Mesothelial cell of epicardium (in vitro differentiated cells): ENCODE measurements around the gene HDAC9. TPM values are rescaled to one million over a fixed set of nuclear protein-coding genes. Genes with fewer than 3 reads are reported as not detected.

ENCODE experiments used
- DNase-seq, 2 experiments: peaks; one replicate each; pipeline ENCODE4 v3.0.0; 2021; ENCODE audit warnings: low spot score in 2 of 2; ENCODE audit not compliant: unreplicated experiment in 2 of 2
- H3K27ac Mint-ChIP-seq: 2 replicates; pipeline ENCODE4 v1.8.0; 2021; ENCODE audit warnings: mixed read lengths
- H3K27me3 Mint-ChIP-seq: 2 replicates; pipeline ENCODE4 v1.8.0; 2021; ENCODE audit warnings: low read depth, mixed read lengths
- H3K36me3 Mint-ChIP-seq: 2 replicates; pipeline ENCODE4 v1.8.0; 2021; ENCODE audit warnings: mixed read lengths
- H3K4me1 Mint-ChIP-seq: 2 replicates; pipeline ENCODE4 v1.8.0; 2021; ENCODE audit warnings: mixed read lengths
- H3K4me3 Mint-ChIP-seq: 2 replicates; pipeline ENCODE4 v1.8.0; 2021; ENCODE audit warnings: mild to moderate bottlenecking, moderate library complexity, mixed read lengths
- H3K9me3 Mint-ChIP-seq: 2 replicates; pipeline ENCODE4 v1.8.0; 2021; ENCODE audit warnings: mixed read lengths
- CTCF ChIP-seq: fragments of 200-600 bp; sonication (generic); IDR thresholded peaks from one replicate; pipeline ENCODE4 v1.5.0; 2021; ENCODE audit warnings: antibody characterized with exemption; ENCODE audit not compliant: unreplicated experiment
- total RNA-seq: library from RNA; stranded (reverse); gene quantifications from 3 replicates; pipeline ENCODE4 v1.2.1, GENCODE V29; 2021

The HDAC9 gene
- total RNA-seq, 1 donor from 2014 or later, result 37.4 TPM

GRCh38 chr7:18786796-18787195 is 291.2 kb downstream of the HDAC9 start:
- H3K27ac Mint-ChIP-seq, result no peak overlapping the region
- no peaks in the 10 kb centered on the region for H3K36me3 Mint-ChIP-seq
- no peak for TF ChIP-seq CTCF
- no peaks in the 10 kb centered on the region for H3K27me3 Mint-ChIP-seq
- no peak overlapping the region for H3K4me3 Mint-ChIP-seq
- H3K9me3 Mint-ChIP-seq, result peaks cover 3% of the 10 kb centered on the region
- H3K4me1 Mint-ChIP-seq, result peaks cover 30% of the 10 kb centered on the region
- DNase-seq, result no peak

- H3K4me3 Mint-ChIP-seq, result no peak overlapping the region
- DNase-seq, result no peak
- no peak for TF ChIP-seq CTCF
These were observed 292.5 kb downstream of the HDAC9 start for GRCh38 chr7:18788026-18788425.

GRCh38 chr7:18792871-18793595 is 297.5 kb downstream of the HDAC9 start:
- Mint-ChIP-seq H3K27me3 (no peaks in the 10 kb centered on the region), H3K4me3 (no peak overlapping the region), H3K9me3 (peaks cover 4% of the 10 kb centered on the region), H3K4me1 (peaks cover 25% of the 10 kb centered on the region), H3K27ac (peak overlapping the region; percentile 78), H3K36me3 (peaks cover 1% of the 10 kb centered on the region)
- no peak for DNase-seq
- TF ChIP-seq CTCF, result no peak

More at GRCh38 chr7:18788026-18788425, 292.5 kb downstream of the HDAC9 start:
- Mint-ChIP-seq H3K36me3 (no peaks in the 10 kb centered on the region), H3K4me1 (peaks cover 25% of the 10 kb centered on the region), H3K9me3 (peaks cover 3% of the 10 kb centered on the region), H3K27me3 (no peaks in the 10 kb centered on the region), H3K27ac (no peak overlapping the region)

- Mint-ChIP-seq H3K27ac (no peak overlapping the region), H3K9me3 (peaks cover 18% of the 10 kb centered on the region), H3K27me3 (no peaks in the 10 kb centered on the region), H3K36me3 (peaks cover 11% of the 10 kb centered on the region), H3K4me1 (peaks cover 25% of the 10 kb centered on the region), H3K4me3 (no peak overlapping the region)
- no peak for TF ChIP-seq CTCF
- no peak for DNase-seq
These were observed 300.7 kb downstream of the HDAC9 start for GRCh38 chr7:18796216-18796615.

GRCh38 chr7:18798088-18798906 is 302.7 kb downstream of the HDAC9 start:
- peaks cover 18% of the 10 kb centered on the region for H3K9me3 Mint-ChIP-seq
- no peak overlapping the region for H3K27ac Mint-ChIP-seq
- TF ChIP-seq CTCF, result no peak
- no peak overlapping the region for H3K4me3 Mint-ChIP-seq
- H3K4me1 Mint-ChIP-seq, result peaks cover 20% of the 10 kb centered on the region
- H3K36me3 Mint-ChIP-seq, result peaks cover 11% of the 10 kb centered on the region
- no peak for DNase-seq
- H3K27me3 Mint-ChIP-seq, result no peaks in the 10 kb centered on the region
